Measurements from ENCODE around the gene EDNRB. TPM values are rescaled to one million over a fixed set of nuclear protein-coding genes. Genes with fewer than 3 reads are reported as not detected.
A peak's percentile ranks its signal among the peaks of the same experiment; 100 is the strongest.
"Not testable (repeated sequence)": the region's sequence is repeated elsewhere in the genome, so short reads cannot be mapped to it uniquely, and the experiment has no call there.

The EDNRB gene
- 10 to 100 TPM; 65.6 to 79.0 (median 69.9) TPM for polyA plus RNA-seq (ENCODE audit: insufficient read length in 3 of 3)
- long read RNA-seq, donor 1, full-length matches to known transcripts: 30 of 30 reads
- long read RNA-seq, donor 1, partial matches to known transcripts: 0 of 30 reads
- long read RNA-seq, donor 1, other reads (novel, unspliced or antisense): 0 of 30 reads
- long read RNA-seq, donor 2, full-length matches to known transcripts: 54 of 54 reads
- long read RNA-seq, donor 2, partial matches to known transcripts: 0 of 54 reads
- long read RNA-seq, donor 2, other reads (novel, unspliced or antisense): 0 of 54 reads
- long read RNA-seq, donor 3, full-length matches to known transcripts: 36 of 36 reads
- long read RNA-seq, donor 3, partial matches to known transcripts: 0 of 36 reads
- long read RNA-seq, donor 3, other reads (novel, unspliced or antisense): 0 of 36 reads
- long read RNA-seq, donor 4, full-length matches to known transcripts: 44 of 44 reads
- long read RNA-seq, donor 4, partial matches to known transcripts: 0 of 44 reads
- long read RNA-seq, donor 4, other reads (novel, unspliced or antisense): 0 of 44 reads
- long read RNA-seq, donor 5, full-length matches to known transcripts: 8 of 8 reads
- long read RNA-seq, donor 5, partial matches to known transcripts: 0 of 8 reads
- long read RNA-seq, donor 5, other reads (novel, unspliced or antisense): 0 of 8 reads
- long read RNA-seq, donor 6, full-length matches to known transcripts: 54 of 54 reads
- long read RNA-seq, donor 6, partial matches to known transcripts: 0 of 54 reads
- long read RNA-seq, donor 6, other reads (novel, unspliced or antisense): 0 of 54 reads
- long read RNA-seq, donor 7, full-length matches to known transcripts: 42 of 48 reads
- long read RNA-seq, donor 7, partial matches to known transcripts: 6 of 48 reads
- long read RNA-seq, donor 7, other reads (novel, unspliced or antisense): 0 of 48 reads
- long read RNA-seq, donor 8: 0 reads
- long read RNA-seq, donor 9, full-length matches to known transcripts: 46 of 46 reads
- long read RNA-seq, donor 9, partial matches to known transcripts: 0 of 46 reads
- long read RNA-seq, donor 9, other reads (novel, unspliced or antisense): 0 of 46 reads
- long read RNA-seq, donor 10, full-length matches to known transcripts: 27 of 27 reads
- long read RNA-seq, donor 10, partial matches to known transcripts: 0 of 27 reads
- long read RNA-seq, donor 10, other reads (novel, unspliced or antisense): 0 of 27 reads
- long read RNA-seq, donor 11, full-length matches to known transcripts: 22 of 22 reads
- long read RNA-seq, donor 11, partial matches to known transcripts: 0 of 22 reads
- long read RNA-seq, donor 11, other reads (novel, unspliced or antisense): 0 of 22 reads
- long read RNA-seq, donor 12, full-length matches to known transcripts: 64 of 64 reads
- long read RNA-seq, donor 12, partial matches to known transcripts: 0 of 64 reads
- long read RNA-seq, donor 12, other reads (novel, unspliced or antisense): 0 of 64 reads
- long read RNA-seq, donor 13, full-length matches to known transcripts: 16 of 16 reads
- long read RNA-seq, donor 13, partial matches to known transcripts: 0 of 16 reads
- long read RNA-seq, donor 13, other reads (novel, unspliced or antisense): 0 of 16 reads
- long read RNA-seq, donor 14: 0 reads
- long read RNA-seq, donor 15: 0 reads
- long read RNA-seq, donor 16, full-length matches to known transcripts: 44 of 44 reads
- long read RNA-seq, donor 16, partial matches to known transcripts: 0 of 44 reads
- long read RNA-seq, donor 16, other reads (novel, unspliced or antisense): 0 of 44 reads

- DNase-seq: peak; percentile 48
Measured at GRCh38 chr13:77918391-77919245, at the start of gene EDNRB. Gene EDNRB, minus strand, starts transcription at chr13:77918831. Its CDS starts 258 bp downstream, at chr13:77918573.

DNA sequence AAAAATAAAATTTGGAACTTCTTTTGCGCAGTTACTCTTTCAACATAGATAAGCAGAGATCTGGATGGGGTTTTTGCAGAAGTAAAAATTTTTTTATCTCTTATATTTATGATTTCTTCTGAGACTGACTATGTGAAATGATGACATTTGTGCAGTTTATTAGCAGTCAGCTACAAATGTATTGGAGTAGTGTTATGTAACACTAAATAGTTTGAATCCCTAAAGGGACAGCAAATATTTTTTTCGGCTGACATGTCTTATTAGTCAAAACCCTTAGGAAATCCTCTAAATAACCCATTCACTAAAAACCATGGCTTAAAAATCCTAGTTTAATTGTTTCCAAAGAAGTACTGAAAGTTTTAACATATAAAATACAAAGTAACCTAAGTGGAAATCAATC is 48.0 kb upstream of the EDNRB start:
- no peak for DNase-seq

GRCh38 chr13:77952737-77953136 is 34.1 kb upstream of the EDNRB start:
- DNase-seq: no peak

GRCh38 chr13:77952276-77952675 is 33.6 kb upstream of the EDNRB start:
- no peak for DNase-seq

DNA sequence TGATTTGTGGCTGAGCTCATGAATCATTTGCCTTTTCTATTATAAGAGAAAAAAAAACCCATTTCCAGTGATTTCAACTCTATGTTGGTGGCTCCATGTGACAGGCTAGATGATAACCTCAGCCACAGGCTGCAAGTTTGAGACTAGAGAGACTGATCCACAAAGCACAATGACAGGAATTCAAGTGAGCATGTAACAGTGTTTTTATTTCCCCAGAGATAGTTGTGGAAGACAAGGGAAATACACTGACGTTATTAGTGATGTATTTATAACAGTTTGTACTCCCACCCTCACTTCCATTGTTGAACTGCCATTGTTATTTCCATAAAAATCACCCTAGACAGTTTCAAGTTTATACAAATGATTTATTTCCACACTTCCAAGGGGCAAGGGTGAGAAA is 27.9 kb upstream of the EDNRB start:
- DNase-seq: peak; percentile 39

DNA sequence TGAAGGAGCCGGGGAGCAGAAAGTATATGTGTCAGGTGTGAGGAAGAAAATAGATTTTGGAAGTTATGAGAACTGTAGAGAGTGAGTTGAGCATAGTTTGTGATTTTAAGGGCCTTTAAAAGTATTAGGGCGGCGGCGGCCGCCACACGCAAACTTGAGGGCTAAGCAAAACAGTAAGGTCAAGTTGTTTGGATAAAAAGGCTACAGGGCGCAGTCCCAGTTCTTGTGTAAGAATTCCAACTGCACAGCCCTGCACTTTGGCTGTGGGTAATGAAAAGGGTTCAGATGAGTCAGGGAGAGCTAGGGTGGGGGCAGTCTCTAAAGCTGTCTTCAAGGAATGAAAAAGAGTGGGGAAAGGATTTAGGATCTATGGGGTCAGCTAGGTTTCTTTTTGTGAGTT is 16.4 kb upstream of the EDNRB start:
- not testable (repeated sequence) for DNase-seq

DNA sequence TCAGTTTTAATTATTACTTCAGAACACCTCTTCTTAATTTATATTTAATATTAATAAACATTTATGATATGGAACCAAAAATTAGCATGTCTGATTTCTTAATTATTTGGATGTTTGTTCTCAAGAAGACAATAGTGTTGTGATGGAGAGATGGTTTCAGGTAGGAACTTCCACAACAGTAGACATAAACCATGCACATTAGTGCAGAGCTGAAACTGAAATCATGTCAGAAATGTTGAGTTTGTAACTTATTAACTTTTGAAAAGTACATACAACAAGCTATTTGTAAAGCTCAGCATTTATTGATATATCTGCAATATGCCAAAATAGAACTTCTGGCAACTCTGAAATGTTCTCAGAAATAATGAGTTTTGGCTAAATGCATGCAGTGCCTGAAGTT is 11.8 kb upstream of the EDNRB start:
- no peak for DNase-seq

- DNase-seq: no peak
Measured at GRCh38 chr13:77928909-77929308, 10.3 kb upstream of the EDNRB start.

GRCh38 chr13:77925616-77926015 is 7.0 kb upstream of the EDNRB start:
- no peak for DNase-seq

DNA sequence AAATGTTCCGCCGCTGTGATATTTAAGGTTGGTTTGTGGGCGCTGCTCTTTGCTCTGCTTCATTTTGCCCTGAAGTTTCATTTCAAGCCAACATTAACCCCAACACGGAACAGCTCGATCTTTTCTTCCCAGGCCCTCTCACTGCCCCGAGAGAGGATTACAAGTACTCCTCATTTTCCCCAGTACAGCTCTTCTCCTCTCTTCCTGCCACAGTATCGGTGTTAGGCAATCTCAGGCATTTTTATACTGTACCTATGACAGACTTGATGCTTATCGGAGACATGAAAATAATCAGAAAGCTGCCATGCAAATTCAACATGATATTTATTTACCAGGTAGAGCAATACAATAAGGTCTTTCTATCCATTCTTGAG is 1.3 kb upstream of the EDNRB start:
- no peak for DNase-seq

- peak; percentile 71 for DNase-seq
Measured at GRCh38 chr13:77919246-77919920, 752 bp upstream of the EDNRB start.

DNA sequence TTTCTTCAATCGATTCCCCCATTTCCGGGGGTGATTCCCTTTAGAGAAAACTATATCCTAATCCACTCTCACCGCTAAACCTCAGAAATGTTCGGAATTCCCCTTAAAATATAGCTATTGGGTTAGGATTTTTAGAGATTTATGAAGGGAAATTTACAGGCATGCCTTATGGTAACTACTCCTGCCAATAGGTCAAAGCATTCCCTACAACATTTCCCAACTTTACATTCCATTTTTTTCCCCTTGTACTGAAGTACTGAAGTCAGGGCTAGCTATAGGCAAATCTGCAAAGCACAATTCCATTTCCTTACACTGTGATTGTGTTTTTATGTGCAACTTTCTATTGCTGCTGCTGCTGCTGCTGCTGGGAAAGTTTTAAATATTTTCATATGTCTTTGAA is 2.1 kb downstream of the EDNRB start:
- no peak for DNase-seq

DNA sequence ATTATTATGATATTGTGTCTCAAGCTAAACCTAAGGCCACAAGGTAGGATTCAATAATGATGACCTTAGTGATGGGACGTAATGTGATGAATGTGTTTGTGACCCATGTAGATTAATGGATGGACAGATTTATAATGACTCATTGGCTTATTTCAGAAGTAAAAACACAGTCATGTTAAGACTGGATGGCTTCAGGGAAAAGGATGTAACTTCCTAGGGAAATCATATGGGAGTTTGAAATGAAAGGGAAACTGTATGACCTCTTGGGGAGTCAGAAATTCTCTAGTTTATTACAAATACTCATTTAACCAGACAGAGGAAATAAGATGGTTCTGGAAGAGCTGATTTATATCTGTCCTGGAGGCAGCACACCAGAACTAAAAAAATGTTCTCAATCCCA is 2.9 kb downstream of the EDNRB start:
- no peak for DNase-seq

GRCh38 chr13:77913003-77913402 is 5.6 kb downstream of the EDNRB start:
- no peak for DNase-seq

DNA sequence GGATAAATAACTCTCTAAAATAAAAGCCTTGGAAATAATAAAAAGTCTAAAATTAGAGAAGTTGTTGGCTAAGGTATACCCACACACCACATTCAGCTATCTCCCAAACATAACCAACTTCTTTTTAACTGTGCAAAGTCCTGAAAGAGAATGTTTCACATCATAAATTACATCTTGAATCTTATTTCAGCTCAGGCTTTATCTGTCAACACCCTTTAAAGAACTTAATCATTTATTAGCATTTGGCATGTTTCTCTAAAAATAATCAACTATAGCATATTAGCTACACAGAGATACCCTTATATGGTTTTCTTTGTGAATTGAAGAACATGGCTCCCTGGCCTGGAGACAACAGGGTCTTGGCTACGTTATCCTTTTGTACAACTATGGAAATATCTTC is 6.9 kb downstream of the EDNRB start:
- DNase-seq: no peak

- DNase-seq: no peak
Measured at GRCh38 chr13:77909827-77910226, 8.8 kb downstream of the EDNRB start.

DNA sequence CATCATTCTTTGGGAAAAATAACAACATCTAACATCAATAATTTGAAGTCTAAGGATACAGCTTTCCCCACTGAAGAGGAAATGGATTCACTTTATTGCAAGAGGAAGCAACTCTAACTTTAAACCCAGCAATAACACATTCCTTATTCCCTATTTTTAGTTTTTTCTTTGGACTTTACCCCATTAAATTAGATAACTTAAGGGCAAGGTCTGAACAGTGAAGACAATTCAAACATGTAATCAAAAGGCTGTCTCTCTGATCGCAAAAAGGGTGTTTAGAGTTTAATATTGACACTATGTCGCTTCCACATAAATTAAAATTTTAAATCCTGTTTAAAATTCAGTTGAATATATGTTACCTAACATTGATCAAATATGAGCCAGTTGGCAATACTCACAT is 10.1 kb downstream of the EDNRB start:
- no peak for DNase-seq

GRCh38 chr13:77907666-77908341 is 10.8 kb downstream of the EDNRB start:
- no peak for DNase-seq

DNA sequence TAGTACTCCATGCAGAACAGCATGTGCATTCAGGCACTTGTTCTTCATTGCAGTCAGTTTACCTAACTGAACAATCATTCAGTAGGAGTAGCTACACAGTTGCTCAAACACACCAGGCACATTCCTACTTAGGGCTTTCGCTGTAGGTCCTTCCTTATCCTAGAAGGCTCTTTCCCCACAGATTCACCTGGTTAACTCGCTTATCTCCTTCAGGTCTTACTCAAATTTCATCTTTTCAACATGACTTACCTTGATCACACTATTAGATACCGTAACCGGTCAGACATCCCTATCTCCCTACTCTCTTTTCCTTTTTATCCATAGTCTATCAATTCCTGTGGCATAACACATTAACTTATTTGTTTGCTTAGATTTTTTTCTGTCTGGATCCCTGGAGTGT is 14.6 kb downstream of the EDNRB start:
- DNase-seq: no peak
